ENCODE measurements around the gene HOXB4. TPM values are rescaled to one million over a fixed set of nuclear protein-coding genes. Genes with fewer than 3 reads are reported as not detected.

HOXB4 gene
- total RNA-seq, 1 experiment from 2014 or later = not detected

- no peak overlapping the region for H3T11ph ChIP-seq (ENCODE audit: low read length)
- no peak overlapping the region for H2BK12ac ChIP-seq (ENCODE audit: insufficient read length, low read depth, low read length)
- no peak overlapping the region for H2BK20ac ChIP-seq (ENCODE audit: low read depth, low read length, poor library complexity, severe bottlenecking)
- H3K23me2 ChIP-seq (ENCODE audit: insufficient read length, low read depth, low read length, poor library complexity, severe bottlenecking) = no peaks in the 10 kb centered on the region
- H4K20me1 ChIP-seq (ENCODE audit: control insufficient read depth, insufficient read depth, insufficient read length) = peaks cover 4% of the 10 kb centered on the region
- no peaks in the 10 kb centered on the region for H3K9me3 ChIP-seq (ENCODE audit: control insufficient read depth, low read depth, low read length)
- DNase-seq = no peak
- H3K9ac ChIP-seq (ENCODE audit: extremely low read depth, insufficient read length, low read length) = no peak overlapping the region
- TF ChIP-seq CTCF (conservative IDR thresholded peaks at IDR 0.05) = no peak
- no peak overlapping the region for H2BK120ac ChIP-seq (ENCODE audit: low read depth, low read length, poor library complexity, severe bottlenecking)
- Mint-ChIP-seq H3K27me3 (ENCODE audit: low read depth) (no peaks in the 10 kb centered on the region), H3K4me1 (peaks cover 6 to 19% of the 10 kb centered on the region in 2 experiments), H3K27ac (no peak overlapping the region), H3K9me3 (peaks cover 0 to 9% of the 10 kb centered on the region in 2 experiments; a peak in 1 of 5 replicates), H3K36me3 (ENCODE audit: insufficient read depth in 1 of 3, low read depth in 3 of 3) (no peaks in the 10 kb centered on the region; a peak in 1 of 7 replicates), H3K4me3 (no peak overlapping the region)
- no peak overlapping the region for H2AFZ ChIP-seq (ENCODE audit: low read length)
- no peak overlapping the region for H4K5ac ChIP-seq (ENCODE audit: insufficient read length, low read depth, low read length)
- no peak overlapping the region for H4K8ac ChIP-seq (replicated peaks; ENCODE audit: insufficient read length, low read depth, low read length)
- H3K4ac ChIP-seq (ENCODE audit: low read depth, low read length) = no peak overlapping the region
- H3K79me1 ChIP-seq (ENCODE audit: insufficient read depth, low read depth, low read length, poor library complexity, severe bottlenecking) = no peaks in the 10 kb centered on the region
- H3K23ac ChIP-seq (ENCODE audit: insufficient read length, low read depth, low read length) = no peak overlapping the region
- H4K91ac ChIP-seq (ENCODE audit: insufficient read length, low read depth, low read length) = no peak overlapping the region
- H3K4me1 ChIP-seq (ENCODE audit: insufficient read depth, low read length) = peaks cover 2% of the 10 kb centered on the region; the same call in 1 of the 2 replicates
- H3K18ac ChIP-seq (ENCODE audit: insufficient read length, low read depth, low read length) = no peak overlapping the region
- no peak overlapping the region for H2AK5ac ChIP-seq (ENCODE audit: insufficient read length, low read length)
- H3K56ac ChIP-seq (ENCODE audit: insufficient read length, low read depth, low read length) = no peak overlapping the region
- no peak overlapping the region for H3K4me2 ChIP-seq (ENCODE audit: insufficient read depth, insufficient read length, low read length)
- H3K79me2 ChIP-seq (ENCODE audit: insufficient read depth, low read length) = no peaks in the 10 kb centered on the region
- no peak overlapping the region for H2BK5ac ChIP-seq (ENCODE audit: insufficient read length, low read length)
- no peak overlapping the region for H3K14ac ChIP-seq (ENCODE audit: insufficient read depth, low read length)
- no peak overlapping the region for H2BK15ac ChIP-seq (ENCODE audit: low read depth, low read length)
- peaks cover 100% of the 10 kb centered on the region for H3K27me3 ChIP-seq (ENCODE audit: insufficient read depth, low read length)
- no CpG with 5 or more reads among the region's 3 CpGs for WGBS (ENCODE audit: extremely low coverage, insufficient read length, low lambda C conversion rate)
- no peak overlapping the region for H3K27ac ChIP-seq (ENCODE audit: insufficient read length, low read depth, low read length)
Observed at GRCh38 chr17:48569240-48569582, 8.9 kb downstream of the HOXB4 start.

All from H9 (cell line).